ENCODE data around the gene MCU. TPM values are rescaled to one million over a fixed set of nuclear protein-coding genes. Genes with fewer than 3 reads are reported as not detected.
"Not testable (repeated sequence)": the region's sequence is repeated elsewhere in the genome, so short reads cannot be mapped to it uniquely, and the experiment has no call there.

MCU gene
- total and polyA plus RNA-seq, 2 of the 4 experiments (the other 2 are of a cell fraction): 36.2 to 36.7 TPM

- H2AK5ac ChIP-seq (ENCODE audit: low read depth, low read length); H2AFZ ChIP-seq (replicated peaks; ENCODE audit: low read length, poor library complexity); H4K5ac ChIP-seq (ENCODE audit: low read depth, low read length); H2AK9ac ChIP-seq (replicated peaks; ENCODE audit: low read depth, low read length, poor library complexity); POLR2A ChIA-PET (ENCODE audit: unreplicated experiment); CTCF ChIA-PET; intact Hi-C loops (cut with micrococcal nuclease); H2BK120ac ChIP-seq (ENCODE audit: low read depth, low read length); H4K91ac ChIP-seq (ENCODE audit: insufficient read depth, low read depth, low read length); H3K56ac ChIP-seq (ENCODE audit: extremely low read depth, insufficient read depth, low read length); H4K20me1 ChIP-seq (ENCODE audit: insufficient read depth, low read length); H3K27me3 ChIP-seq (ENCODE audit: control insufficient read depth, insufficient read depth, low read length); H3K4me3 ChIP-seq (ENCODE audit: insufficient read depth, low read depth, low read length); H3K36me3 ChIP-seq (ENCODE audit: control insufficient read depth, insufficient read depth, low read length); dilution Hi-C loops (cut with HindIII; ENCODE audit: low sequenced_read_pairs, unreplicated experiment); H4K8ac ChIP-seq (ENCODE audit: low read depth in 2 of 2, low read length in 2 of 2); ATAC-seq (ENCODE audit: low read depth); H3K4me2 ChIP-seq (ENCODE audit: low read depth, low read length); H3K4ac ChIP-seq (ENCODE audit: low read depth, low read length); H2BK15ac ChIP-seq (ENCODE audit: low read depth, low read length); in situ Hi-C loops (cut with MboI; ENCODE audit: low sequenced_read_pairs); DNase-seq; H2BK5ac ChIP-seq (ENCODE audit: low read depth, low read length, poor library complexity, severe bottlenecking); H3K79me1 ChIP-seq (ENCODE audit: low read depth in 1 of 2, low read length in 2 of 2); H3K18ac ChIP-seq (ENCODE audit: low read depth, low read length); H3K4me1 ChIP-seq (ENCODE audit: control insufficient read depth, insufficient read depth, low read length); BruUV-seq (replicated peaks); H3K23ac ChIP-seq (ENCODE audit: low read depth, low read length); H3K9me3 ChIP-seq (ENCODE audit: control insufficient read depth, insufficient read depth, low read length); H3K27ac ChIP-seq (ENCODE audit: insufficient read depth, low read length); H3K14ac ChIP-seq (replicated peaks; ENCODE audit: low read depth, low read length); H2BK20ac ChIP-seq (ENCODE audit: low read depth, low read length); H3K9ac ChIP-seq (ENCODE audit: low read depth, low read length); H3K9me1 ChIP-seq (ENCODE audit: insufficient read depth, low read length): not testable (repeated sequence)
- whole genome bisulfite sequencing, 2 experiments (ENCODE audit: extremely low coverage in 2 of 2, insufficient read length in 1 of 2): 100% methylated on average over 4 of the region's 15 CpGs; no CpG with 5 or more reads in 1 of the 2 experiments
Observed at GRCh38 chr10:72903941-72904446, 212.1 kb downstream of the MCU start.

Measured in IMR-90 (cell line).